Medulla oblongata (tissue), 1 donor: ENCODE measurements around the gene SH3RF3.
A peak's percentile ranks its signal among the peaks of the same experiment; 100 is the strongest.

Experiments
- DNase-seq: peaks from one replicate; pipeline ENCODE4 v3.0.0-alpha.2; 2015; ENCODE audit errors: extremely low spot score

SH3RF3 gene

DNA sequence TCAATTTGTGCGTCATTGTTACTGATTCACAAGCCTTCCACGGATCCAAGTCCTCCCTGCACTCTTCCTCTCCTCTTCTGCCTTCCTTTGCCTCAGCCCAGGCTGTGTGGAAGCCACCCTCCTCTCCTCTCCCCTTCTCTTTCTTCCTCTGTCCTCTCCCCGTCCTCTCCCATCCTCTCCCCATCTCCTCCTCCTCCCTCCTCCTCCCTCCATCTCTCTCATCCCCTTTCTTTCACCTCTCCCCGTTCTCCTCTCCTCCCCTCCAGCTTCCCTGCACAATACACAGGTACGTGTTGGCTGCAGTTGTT is 301.3 kb downstream of the SH3RF3 start:
- DNase-seq: no peak

DNA sequence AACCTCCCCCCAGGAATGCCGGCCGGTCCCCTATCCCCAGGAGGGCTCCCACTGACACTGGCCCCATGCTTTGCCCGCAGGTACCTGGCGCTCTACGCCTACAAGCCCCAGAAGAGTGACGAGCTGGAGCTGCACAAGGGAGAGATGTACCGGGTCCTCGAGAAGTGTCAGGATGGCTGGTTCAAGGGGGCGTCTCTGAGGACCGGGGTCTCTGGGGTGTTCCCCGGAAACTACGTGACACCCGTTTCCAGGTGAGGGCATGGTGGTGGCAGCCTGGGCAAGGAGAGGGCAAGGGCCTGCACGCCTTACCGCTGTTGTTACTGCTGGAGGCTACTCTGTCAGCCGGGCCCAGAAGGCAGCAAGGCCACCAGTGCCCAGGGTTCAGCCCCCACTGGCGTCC is 303.4 kb downstream of the SH3RF3 start:
- no peak for DNase-seq

DNA sequence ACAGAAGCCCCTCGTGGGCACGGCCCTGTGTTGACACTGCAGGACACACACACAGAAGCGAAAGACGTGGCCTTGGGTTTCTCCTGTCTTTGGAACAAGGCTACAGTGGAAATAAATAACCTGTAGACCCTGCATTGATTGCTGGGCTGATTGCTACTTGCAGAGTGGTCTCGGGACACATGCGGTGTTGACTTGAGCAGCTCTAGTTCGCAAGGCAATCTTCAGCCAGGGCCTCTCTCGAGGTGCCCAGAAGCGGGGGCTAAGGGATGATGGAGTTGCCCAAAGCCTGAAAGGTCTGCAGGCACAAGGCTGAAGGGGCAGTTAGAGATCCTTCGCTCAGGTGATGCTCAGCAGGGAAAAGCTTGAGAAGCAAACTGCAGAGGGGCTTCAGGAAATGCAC is 304.5 kb downstream of the SH3RF3 start:
- DNase-seq: no peak

DNA sequence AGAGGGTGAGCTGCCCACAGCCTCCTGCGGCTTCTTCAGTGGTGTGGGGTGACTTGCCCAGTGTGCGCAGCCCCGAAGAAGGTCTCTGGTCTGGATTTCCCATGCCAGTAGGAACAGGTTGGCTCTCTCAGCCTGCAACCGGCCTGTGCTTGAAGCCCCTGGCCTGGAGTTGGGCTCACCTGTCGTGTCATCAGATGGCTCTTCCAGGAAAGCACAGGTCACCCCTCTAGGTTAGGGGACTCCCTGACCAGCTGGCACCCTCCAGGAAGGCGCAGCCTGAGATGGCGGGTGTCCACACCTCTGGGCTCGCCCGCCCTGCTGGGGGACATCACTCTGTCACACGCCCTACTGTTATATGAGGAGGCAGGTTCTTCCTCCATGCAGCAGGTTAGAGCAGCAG is 304.9 kb downstream of the SH3RF3 start:
- DNase-seq: no peak

DNA sequence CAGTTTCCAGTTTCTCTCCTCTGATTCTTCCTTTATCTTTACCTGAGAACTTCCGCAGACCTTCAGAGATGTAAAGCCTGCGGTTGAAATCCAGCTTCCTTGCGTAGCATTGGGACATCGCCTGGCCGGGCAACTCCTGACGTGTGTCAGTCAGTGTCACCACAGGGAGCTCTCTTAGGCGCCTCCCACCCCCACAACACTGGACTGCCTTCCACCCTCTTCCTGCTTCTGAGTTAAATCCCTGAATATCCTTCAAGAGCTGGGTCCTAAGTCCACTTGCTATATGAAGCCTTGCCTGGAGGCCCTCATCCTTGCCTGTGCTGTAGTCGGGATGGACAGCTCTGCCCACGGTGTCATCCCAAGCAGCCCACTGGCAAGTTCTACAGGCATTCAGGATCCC is 305.3 kb downstream of the SH3RF3 start:
- no peak for DNase-seq

DNA sequence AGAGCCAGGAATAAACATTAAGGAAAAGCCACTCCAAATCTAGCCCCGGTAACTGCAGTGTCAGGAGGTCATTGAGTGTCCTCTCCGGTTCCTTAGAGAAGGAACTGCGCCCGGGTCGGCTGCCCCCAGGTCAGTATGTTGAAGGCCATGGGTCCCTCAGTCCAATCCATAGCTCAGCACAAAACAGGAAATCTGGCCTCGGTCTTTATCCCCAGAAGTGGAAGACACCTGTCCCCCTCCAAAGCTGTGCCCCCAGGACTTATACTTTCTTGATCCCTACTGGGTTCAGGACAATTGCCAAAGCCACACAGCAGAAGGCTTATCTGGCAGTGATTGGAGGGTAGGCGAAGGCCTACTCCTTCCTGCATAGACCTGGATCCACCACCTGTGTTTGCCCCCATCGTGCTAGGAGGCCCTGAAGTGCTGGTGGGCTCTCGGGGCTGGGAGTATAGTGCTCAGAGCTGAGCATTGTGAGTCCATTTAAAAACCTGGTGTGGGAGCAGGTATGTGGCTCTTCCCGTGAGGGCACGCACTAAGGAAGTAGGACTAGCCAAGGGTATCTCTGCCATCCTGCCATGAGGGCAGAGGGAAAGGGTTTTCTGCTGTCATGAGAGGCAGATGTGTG is 306.2 kb downstream of the SH3RF3 start:
- no peak for DNase-seq

DNA sequence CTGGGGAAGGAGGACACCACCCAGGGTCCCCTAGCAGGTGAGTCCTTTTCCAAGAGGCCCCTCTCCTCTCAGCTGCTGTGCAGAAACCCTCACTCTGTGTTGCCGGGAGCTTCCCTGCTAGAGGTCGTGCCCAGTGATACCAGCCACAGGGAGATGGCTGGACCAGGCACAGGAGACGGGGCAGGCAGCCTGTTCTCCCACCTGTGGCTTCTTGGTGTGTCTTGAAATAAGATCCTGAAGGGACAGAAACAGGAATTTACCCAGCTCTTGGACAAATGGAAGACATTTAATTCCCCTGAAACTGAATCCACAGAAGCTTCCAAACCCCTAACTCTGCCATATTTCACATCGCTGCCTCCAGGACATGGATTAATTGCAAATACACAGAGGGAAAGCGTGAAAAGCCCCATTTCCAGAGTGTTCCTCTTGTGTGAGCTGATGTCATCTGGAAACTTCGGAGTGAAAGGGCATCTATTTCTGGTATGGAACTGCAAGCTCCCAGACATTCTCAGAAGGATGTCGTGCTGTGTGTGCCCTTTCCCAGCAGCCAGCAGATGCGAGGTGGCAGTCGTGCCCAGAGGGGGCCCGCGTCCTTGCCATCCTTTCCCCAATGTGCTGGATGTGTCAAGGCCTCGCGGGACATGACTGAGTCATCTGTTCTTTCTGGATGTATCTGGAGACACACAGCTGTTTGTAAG is 307.0 kb downstream of the SH3RF3 start:
- peak; percentile 19 for DNase-seq

DNA sequence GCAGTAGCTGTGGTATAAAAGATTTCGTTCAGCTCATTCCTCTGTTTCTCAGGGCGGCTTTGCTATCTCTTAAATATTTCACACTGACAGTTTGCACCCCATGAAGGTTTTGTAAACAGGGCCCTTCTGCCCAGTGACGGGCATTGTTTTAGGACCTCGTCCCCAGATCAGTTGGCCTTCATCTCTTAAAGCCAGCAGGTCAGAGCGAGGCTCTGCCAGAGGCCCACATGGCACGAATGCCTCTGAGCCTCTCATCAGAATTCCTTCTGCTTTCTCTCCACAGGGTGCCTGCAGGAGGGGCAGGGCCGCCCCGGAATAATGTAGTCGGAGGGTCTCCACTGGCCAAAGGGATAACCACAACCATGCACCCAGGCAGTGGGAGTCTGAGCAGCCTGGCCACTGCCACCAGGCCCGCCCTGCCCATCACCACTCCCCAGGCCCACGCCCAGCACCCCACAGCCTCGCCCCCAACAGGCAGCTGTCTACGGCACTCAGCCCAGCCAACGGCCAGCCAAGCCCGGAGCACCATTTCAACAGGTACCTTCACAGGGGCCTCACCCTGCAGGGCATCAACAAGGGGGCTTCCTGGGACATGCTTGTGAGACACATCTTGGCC is 307.7 kb downstream of the SH3RF3 start:
- DNase-seq: no peak

DNA sequence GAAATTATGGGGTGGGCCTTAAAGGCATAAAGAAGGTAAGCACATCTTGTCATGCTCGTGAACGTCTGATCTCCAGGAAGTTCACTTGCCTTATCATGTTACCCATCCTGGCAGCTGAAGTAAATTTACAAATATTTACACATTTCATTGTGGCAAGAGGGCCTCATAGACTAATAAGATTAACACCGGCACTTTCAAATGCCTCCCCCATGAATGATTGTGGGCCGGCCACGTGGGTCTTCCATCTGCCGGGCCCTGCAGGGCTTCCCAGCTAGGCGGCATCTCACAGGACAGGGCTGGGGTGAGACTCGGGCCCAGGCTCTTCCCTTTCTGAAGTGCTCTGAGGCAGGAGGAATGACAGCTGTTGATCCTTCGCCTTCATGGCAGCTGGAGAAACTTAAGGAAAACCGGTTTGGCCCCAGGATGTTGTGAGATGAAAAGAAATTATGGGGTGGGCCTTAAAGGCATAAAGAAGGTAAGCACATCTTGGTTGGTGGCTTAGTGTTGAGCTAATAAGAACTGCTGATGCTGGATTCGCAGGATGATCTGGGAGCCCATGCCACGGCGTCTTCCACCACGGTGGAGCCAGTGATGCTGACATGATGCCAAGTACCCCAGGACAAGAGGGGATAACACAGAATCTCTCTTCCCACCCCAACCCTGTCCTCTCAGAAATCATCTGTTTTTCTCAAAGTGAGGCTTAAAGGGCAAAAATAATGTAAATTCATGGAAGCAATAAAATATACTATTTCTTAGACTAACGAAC is 308.5 kb downstream of the SH3RF3 start:
- no peak for DNase-seq

DNA sequence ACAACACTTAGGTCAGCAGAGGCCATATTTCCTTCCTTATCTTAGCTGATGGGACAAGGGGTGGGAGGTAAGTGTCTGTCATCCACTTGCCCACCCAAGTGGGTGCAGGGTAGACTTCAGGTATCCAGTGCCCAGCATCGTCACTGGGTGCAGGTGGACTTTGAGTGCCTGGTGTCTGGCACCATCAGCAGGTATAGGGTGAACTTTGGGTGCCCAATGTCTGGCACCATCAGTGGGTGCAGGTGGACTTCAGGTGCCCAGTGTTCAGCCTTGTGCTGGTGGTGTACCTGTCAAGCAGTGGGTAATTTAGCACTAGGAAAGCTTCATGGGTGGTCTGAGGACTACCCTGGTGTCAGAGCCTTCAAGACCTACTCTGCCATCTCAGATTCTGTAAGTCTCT is 309.1 kb downstream of the SH3RF3 start:
- no peak for DNase-seq

DNA sequence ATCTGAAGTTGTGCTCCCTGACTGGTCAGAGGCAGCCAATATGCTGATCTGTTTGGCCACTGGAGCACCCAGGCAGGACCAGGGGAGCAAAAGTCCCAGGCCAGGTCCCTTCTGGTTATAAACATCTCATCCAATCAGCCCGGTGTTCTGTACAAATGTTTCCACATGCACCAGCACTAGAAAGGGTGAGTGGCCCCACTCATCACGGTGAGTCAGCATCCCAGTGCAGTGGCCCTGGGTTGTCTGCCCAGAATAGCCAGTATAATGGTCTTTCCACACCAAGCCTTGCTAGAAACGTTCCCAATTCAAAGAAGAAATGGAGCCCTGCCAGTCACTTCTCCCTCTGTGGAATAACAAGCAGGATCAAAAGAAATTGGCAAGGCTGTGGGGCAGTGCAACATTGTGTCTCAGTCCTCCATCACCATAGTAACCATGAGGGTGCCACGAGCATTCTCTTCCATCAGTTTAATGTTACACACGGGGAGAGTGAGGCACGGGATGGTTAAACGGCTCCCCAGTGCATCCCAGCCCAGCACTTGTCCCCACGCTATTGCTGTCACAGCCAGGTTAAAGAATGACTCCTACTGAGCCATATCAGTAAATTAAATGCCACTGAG is 309.9 kb downstream of the SH3RF3 start:
- DNase-seq: peak; percentile 88

DNA sequence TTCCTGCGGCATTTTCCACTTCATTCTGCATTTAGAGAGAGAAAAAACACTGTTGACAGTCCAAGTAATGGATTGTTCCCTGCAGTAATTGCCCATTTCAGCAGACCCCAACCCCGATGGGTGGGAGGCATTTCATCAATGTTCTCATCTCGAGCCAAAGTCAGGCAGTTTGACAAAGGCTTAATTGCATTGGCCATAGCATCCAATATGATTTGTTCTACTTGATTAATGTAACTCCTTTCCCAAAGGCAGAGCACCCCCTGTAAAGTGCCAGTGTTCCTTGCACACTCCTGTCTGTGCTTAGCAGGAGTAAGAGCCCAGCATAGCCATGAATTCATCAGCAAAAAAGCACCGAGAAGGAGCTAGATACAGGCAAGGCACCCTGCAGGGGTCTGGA is 310.4 kb downstream of the SH3RF3 start:
- peak; percentile 12 for DNase-seq

DNA sequence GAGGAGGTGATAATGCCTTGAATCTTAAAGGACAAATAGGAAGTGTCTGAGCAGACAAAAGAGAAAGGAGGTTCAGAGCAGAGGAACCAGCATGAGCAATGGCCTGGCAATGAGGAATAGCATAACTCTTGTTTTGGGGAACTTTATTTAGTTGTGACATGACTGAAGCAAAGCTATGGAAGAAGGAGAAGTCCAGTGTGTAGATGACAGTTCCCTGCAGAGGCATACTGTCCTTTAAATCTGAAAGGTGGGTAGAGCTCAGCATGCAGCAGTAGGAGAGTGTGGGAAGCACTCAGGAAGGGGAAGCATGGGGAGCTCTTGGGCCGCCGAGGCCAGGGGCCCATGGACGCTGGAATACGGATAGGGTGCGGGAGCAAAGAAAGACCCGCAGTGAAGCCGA is 311.0 kb downstream of the SH3RF3 start:
- peak; percentile 63 for DNase-seq

DNA sequence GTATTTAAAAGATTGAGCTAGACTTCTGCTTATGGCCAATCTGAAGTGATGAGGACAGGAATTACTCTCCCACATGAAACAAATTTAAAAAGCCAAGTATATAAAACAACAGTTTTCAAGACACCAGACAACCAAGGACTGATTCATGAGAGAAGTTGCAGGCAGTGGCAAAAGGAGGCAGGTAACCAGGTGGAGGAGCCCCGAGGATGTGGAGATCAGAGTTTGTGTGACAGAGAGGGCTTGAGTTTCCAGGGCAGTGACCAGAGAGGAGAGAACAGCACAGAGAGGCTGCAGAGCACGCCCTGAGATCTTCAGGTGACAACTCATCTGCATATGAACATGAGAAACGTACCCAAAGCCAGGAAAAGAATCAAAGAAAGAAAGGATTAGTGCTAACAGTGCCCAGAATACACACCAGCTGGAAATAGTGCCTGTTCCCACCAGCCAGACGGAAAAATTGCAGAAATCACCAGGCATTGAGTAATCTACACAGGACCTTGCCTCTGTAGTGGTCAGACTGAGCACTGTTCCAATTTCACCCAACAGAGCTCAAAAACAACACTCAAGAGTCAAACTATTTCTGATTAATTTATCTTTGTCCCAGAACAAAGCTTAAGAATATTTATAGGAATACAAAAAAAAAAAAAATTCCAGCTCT is 311.6 kb downstream of the SH3RF3 start:
- peak; percentile 28 for DNase-seq

DNA sequence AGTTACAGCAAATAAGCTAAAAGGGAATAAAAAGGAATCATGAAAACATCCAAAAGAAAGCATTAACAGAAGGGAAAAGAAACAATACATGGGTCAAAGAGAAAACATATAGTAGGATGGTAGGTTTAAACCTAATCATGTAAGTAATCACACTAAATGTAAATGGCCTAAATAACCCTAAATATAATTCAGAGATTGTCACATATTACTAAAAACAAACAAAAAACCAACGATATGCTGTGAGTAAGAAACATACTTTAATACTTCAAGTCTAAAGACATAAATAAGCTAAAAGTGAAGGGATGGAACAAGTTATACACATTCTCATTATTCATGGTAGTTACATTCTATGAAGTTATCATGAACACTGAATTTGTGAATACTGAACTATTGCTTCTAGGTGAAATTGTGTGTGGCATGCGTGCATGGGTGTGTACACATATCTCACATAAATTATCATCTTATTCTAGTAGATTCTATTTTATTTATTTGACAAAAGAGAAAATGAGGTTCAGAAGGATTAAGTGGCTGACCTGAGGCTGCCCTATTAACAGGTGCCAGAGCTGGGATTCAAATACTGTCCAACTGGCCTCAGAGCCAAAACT is 313.8 kb downstream of the SH3RF3 start:
- DNase-seq: no peak

DNA sequence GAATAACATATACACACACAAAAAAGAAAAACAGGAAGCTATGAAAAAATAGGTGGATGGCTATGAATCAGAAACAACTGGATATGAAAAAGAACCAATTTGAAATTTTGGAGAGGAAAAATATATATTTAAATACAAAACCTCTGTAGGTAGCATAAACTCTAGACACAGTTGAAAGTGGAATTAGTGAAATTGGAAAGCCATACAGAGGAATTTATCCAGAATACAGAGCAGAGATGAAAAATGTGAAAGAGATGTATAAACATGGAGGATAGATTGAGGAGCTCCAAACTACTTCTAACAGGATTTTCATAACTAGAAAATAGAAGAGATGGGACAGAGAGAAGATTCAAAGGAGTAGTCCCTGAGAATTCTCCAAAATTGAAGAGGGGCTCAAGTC is 315.9 kb downstream of the SH3RF3 start:
- DNase-seq: no peak

DNA sequence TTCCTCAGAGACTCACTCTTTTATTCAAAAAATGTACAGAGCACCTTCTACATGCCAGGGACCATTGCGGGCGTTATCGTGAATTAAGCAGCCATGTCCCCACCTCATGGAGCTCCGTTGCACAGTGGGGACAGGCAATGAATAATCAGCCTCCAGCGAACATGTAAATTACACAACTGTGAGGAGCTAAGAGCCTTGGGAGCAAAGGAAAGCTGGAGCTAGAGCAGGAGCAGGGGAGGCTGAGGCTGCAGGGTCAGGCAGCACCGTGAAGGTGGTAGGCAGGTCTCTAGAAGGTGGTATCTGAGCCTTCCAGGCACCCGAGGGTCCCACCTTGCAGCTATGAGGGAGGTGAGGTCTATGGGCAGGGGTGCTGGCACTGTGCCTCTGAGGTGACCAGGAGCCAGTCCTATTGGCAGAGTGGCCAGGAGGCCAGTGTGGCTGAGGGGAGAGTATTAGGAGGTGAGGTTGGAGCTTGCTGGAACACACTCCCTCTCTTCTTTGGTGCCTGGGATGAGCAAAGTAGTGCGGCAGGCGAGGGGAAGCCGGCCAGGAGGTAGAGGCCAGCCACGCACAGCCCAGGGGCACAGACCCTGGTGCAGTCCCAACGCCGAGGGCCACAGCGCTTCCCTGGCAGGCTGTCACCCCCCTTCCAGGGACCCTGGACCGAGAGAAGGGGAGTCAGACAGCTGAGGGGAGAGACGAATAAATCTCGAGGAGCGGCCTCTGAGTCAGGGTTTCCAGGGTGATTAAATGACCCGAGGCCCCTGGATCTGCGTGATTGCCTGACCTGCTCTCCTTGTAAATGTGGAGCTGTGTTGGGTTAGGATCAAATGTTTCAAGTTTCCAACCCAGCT is 317.5 kb downstream of the SH3RF3 start:
- DNase-seq: no peak

DNA sequence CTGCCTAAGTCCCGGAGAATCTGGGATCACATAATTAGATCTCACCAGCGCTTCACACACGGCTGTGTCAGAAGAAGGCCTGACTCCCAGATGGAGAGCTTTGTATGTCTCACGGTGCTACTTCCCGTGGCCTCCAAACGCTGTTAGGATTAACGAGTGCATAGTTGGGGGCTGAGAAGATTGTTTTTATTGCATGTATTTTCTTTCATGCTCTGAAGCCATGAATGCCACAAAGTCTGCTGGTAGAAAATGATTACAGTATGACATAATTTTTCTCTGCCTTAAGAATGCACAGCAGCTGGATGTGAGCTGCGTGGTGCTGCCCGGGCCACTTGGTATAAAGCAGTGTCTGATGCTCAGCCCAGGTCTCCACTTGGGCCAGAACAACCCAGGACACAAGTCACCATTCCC is 318.3 kb downstream of the SH3RF3 start:
- peak; percentile 15 for DNase-seq

DNA sequence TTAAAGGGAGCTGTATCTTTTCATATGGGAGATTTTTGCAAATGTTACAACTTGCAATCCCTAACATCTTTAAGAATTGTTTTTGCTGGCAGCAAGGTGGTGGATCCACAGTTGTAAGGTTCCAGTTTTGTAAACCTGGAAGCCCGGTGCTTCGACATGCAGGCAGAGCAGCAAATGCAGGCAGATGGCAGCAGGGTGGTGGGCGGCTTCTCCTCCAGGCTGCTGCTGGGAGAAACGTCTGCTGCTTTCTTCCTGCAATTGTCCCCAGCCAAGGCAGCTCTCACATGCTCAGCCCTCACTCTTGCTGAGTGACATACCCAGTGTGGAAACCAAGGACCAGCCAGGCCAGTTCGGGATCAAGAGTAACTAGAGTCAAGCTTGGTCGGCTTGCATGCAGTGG is 318.8 kb downstream of the SH3RF3 start:
- DNase-seq: no peak

DNA sequence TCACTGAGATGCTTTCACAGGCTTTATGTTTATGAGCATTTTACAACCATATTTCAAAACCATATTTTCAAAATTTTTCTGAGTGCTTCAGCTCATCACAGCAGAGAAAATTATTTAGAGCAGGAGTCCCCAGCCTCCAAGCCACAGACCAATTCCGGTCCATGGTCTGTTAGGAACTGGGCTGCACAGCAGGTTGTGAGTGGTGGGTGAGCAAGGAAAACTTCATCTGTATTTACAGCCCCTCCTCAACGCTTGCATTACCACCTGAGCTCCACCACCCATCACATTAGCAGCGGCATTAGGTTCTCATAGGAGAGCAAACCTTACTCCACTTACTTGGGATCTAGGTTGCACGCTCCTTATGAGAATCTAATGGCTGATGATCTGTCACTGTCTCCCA is 319.2 kb downstream of the SH3RF3 start:
- DNase-seq: no peak
